ENCODE measurements around the gene RYR2.

Gene RYR2

DNA sequence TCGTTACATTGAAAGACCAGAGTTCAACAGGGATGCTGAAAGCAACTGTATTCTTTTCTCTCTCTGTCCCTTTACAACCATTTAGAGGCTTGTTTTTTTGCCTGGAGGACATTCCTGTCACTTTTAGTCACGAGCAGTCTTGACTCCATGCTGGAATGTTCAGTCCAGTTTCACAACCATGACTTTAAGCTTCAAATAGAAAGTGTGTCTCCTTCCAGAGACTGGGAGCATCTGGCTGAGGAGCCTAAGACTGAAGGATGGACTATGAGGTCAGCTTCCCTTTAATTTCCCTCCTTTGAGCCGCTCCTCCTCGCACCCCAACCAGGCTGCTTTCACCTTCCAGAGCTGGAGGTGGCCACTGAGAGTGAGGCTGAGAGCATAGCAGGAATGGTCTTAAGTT lies 10.5 kb upstream of the RYR2 start:
- no peak for DNase-seq (ENCODE audit: low spot score)

DNA sequence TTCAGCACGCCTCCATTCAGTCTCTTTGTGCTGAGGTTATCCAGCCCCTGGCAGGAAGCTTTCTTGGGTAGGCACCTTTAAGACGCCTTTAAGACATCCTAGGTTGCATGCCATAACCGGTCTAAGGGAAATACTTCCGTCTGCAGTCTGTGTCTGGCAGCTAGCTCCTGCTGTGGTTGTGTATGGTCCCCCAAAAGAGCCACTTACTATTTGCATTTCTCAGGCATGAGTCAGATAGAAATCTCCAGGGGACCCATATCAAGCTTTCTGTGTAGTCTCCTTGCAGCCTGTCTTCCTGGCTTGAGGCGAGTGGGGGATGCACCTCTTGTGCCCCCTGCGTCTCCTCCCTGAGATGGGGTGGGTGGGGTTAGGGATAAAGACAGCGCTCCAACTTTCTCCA lies 10.0 kb upstream of the RYR2 start:
- DNase-seq (ENCODE audit: low spot score): no peak

DNA sequence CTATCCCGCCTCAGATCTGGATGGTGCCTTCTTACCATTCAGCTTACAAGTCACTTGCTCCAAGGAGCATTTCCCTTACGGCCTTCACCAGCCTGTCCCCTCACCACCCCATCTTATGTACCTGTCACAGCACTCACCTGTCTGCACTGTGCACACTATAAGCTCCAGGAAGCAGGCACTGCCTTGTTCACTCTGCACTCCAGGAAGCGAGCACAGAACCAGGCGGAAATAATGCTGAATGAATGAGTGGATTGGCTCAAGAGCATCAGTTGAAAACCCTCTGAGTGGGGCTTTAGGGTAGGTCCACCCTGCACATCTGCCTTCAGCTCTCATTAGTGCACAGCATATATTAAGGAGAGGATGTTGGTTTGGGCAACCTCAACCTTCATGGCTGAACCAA lies 8.9 kb upstream of the RYR2 start:
- DNase-seq (ENCODE audit: low spot score): no peak

DNA sequence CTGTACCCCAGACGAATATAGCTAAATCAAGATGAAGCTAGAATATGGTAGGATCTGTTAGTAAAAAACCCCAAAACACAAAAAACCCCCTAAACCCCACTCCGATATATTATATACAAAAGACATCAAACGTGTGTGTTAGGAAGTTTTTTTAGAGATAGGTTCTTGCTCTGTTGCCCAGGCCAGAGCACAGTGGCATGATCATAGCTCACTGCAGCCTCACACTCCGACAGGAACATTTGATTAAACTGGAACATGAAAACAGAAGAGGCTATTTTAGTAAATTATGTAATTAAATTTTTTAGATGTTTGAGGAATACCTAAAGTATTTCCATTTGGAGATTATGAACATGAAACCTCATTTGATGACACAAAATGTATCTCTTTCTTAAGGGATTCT lies 8.2 kb upstream of the RYR2 start:
- no peak for DNase-seq (ENCODE audit: low spot score)

DNA sequence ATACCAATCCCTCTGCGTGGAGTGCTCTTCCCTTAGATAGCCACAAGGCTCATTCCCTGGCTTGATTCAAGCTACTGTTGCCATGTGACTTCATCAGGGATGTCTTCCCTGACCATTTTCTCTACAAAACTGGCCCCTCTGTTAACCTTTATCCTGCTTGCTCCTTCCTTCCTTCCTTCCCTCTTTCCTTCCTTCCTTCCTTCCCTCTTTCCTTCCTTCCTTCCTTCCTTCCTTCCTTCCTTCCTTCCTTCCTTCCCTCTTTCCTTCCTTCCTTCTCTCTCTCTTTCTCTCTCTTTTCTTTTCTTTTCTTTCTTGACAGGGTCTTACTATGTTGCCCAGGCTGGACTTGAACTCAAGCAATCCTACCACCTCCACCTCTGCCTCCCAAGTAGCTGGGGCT lies 6.2 kb upstream of the RYR2 start:
- no peak for DNase-seq (ENCODE audit: low spot score)

DNA sequence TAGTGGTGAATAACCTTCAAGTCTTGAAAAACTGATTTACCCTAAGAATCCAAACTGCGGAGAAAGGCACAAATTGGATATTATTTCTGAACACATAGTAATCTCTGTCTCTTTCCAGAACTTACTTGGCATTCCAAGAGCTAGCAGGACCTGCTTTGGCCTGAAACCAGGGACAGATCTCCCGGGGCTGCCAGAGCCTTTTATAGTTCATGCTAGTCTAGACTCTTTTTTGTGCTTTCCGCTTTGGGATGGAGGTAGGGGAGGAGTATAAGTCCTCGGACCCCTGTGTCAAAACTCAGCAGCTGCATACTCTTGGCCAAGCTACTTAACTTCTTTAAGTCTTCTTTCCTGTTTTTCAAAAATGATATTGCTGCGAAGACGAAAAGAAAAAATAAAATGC lies 3.8 kb upstream of the RYR2 start:
- DNase-seq (ENCODE audit: low spot score): no peak

DNA sequence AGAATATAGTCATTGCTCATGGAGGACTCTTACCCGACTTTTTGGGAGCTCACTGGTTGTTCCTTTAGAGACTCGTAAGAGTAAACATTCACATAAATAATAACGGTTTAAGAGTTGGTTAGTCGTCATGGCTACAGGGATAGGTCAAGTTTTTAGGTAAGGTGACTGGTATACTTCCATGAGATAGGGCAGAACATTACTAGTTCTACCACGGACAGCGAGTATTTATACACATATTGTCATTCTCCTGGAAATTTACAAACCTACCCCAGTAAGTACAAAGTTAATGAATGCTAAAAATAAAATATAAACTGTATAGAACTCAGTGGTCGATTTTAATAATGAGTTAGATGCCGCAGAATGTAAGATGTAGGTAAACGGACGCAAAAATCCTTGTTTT lies 1.2 kb upstream of the RYR2 start:
- DNase-seq (ENCODE audit: low spot score): no peak

DNA sequence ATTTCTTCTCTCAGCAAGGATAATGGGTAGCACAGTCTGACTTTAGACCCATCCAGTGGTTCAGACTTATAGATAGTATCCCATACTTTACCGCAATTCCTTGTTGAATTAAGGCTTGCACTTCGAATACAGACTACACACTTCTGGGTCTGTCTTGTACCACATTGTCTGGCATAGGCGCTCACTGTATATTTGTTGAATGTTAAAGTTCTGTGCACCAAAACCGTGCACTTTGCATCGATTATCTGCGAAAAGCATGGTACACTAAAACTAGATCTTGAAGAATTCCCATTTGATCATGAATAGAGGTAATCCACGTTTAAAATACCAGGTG lies 556 bp upstream of the RYR2 start:
- no peak for DNase-seq (ENCODE audit: low spot score)

DNA sequence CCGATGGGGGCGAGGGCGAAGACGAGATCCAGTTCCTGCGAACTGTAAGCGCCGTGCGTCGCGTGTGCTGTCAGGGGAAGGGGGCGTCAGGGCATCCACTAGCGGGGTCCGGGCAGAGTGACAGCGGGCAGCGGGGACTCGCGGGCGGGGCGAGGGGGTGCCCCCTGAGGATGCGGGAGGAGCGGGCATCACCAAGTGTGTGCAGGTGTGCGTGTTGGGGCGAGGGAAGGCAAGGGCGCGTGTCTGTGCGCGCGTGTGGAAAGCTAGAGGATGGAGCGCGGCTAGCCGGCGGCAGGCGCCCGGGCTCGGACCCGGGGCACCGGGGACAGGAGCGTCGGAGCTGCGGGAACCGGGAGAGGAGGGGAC lies 525 bp downstream of the RYR2 start:
- DNase-seq (ENCODE audit: low spot score): no peak

DNA sequence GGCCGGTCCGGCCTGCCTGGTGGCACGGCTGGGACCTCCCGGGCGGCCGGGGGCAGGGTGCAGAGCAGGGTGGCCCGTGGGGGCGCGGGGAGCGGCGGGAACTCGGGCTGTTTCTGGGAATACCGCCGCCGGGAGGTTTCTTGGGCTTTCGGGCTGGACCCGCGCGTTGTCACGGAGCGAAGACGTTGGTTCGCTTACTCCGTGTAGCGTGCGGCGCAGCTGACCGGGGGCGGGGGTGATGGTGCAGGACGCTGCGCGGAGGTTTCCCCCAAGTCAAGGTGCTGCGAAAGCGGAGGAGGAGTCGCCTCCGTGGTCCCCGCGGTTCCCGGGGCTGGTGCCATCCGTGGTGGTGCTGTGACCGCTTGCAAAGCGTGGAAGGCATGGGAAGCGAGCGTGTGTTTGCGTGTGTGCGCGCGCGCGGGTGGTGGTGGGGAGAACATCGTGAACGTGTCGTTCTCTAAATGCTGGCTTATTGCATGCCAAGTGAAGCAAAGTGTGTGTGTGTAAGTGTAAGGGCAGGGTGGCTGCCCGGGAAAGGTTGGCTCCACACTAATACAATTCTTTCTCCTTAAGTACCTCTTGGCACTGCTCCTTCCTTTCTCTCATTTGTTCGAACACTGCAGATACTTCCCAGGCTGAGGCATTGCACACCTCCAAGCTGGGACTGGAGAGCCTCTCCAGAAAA lies 1.1 kb downstream of the RYR2 start:
- peak; percentile 12 for DNase-seq (ENCODE audit: low spot score)

DNA sequence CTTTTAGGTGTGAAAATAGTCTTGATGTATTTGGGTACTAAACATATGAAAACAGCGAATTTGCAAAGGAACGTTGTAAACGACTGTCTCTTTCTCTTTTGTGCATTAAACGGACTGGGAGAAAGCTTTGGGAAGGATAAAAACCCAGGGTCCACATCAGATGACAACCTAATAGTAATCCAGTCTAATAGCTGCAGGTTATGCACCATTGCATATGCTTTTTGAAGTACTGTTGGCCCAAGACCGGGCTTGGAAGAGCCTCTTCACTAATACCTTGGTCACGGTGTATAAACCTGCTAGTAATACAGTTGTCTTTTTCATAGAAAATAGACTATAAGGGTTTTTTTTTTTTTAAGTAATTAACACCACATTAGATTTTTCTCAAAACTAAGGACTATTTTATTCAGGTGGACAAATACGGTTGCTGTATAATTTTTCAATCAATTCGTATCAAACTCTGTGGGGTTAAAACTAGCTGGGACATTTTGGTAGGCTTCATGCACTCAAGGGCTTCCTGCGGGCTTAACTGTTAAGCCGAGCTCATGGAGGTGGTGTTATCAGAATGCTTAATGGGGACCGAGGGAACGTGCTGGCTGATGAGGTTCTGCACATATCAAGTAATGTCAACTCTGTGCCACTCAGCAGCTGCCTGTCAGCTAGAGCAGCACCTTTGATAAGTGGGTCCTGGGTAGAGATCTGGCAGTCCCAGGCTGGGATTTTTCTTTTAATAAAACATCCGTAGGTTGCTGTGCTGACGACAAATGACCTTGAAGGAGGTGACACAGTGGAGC lies 2.1 kb downstream of the RYR2 start:
- peak; percentile 3 for DNase-seq (ENCODE audit: low spot score)

DNA sequence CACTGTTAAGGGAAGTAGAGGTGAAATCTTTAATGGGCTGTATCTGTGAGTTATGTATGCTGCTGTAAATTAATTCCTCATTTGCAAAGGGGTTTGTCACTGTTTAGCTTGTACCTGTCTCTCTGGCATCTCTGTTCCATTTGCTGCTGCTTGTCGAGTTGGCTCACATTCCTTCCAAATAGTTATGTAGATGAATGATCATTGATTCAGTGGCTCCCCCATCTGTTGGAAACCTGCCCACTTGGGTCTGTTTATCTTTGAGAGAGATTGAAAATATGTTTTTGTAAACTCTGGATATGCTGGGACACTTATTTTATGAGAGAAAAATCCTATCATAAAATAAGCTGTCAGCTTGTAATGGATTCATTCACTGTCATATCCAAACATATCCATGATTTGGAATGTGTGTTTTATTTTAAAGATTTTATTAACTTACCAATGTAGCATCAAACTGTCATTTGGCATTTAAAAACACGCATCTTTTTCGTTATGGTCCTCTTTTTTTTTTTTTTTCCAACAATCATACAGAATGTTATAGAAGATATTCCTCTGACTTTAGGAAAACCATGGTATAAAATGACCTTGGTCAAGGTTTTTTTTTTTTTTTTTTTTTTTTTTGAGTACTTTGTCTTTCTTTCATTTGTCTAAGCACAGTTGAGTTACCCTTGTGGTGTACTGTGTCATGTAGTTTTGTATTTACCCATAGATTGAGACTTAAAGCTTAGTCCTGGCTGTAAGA lies 3.5 kb downstream of the RYR2 start:
- DNase-seq (ENCODE audit: low spot score): no peak

DNA sequence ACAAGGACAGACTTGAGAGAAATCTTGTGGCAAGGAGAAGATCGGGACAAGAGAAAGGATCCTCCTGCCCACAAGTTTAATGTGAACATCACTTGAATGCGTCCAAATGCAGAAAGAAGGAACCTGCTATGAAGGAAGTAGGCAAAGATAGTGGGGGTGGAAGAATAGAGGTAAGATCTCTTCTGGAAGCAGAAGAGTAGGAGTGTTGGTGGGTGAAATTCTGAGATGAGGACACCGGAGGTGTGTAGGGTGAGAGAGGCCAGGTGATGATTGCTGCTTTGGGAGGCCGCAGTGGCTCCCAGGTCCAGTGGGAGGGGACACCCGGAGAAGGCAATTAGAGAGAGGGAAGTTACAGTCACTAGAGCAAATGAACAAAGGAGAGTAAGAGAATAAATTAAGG lies 6.8 kb downstream of the RYR2 start:
- no peak for DNase-seq (ENCODE audit: low spot score)

DNA sequence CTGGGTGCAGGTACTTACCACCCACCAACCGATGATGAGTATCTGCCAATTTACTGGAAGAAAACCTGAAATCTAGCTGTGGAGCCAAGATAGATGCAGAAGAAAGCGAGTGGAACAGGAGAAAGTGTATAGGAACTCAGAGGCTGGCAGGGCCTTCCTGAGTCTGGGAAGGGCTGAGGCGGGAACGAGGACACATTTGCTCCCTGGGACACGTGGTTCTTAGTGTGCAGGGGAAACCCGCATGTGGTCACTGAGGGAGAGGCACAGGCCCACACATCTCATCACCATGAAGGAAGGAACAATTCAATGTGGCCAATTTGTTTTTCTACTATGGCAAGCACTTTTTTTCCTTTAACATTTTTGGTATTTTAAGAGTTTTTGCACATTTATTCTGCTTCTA lies 8.2 kb downstream of the RYR2 start:
- DNase-seq (ENCODE audit: low spot score): no peak

DNA sequence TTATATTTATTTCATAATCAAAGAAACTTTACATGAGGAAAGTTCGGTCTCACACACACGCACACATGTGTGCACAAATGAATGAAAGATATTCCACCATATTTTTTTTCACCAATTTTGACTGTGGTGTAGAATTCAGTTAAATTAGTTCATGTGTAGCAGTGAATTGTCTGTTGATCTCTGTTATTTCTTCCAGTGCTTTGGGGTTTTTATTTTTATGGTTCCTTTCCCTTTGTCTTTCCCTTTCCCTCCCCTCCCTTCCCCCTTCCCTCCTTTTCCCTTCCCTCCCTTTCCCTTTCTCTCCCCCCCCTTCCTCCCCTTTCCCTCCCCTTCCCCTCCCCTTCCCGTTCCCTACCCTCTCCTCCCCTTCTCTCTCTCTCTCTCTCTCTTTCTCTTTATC lies 8.9 kb downstream of the RYR2 start:
- no peak for DNase-seq (ENCODE audit: low spot score)

DNA sequence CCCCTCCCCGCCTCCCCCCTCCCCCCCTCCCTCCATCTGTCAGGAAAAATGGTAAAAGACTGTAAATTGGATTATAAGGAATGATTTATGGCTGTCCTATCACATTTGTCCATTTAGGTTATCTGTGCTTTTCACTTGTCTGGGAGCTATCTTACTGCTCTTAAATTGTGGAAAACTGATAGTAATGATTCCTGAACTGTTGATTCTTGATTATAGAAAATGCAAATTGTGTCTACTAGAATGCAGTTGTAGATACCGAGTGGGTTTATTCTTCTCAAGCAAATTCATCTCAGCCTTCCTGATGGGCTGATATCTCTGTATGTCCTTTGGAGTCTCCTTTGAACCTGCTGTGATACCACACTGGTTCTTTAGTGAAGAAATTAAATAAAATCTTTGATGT lies 12.3 kb downstream of the RYR2 start:
- peak; percentile 74 for DNase-seq (ENCODE audit: low spot score)

DNA sequence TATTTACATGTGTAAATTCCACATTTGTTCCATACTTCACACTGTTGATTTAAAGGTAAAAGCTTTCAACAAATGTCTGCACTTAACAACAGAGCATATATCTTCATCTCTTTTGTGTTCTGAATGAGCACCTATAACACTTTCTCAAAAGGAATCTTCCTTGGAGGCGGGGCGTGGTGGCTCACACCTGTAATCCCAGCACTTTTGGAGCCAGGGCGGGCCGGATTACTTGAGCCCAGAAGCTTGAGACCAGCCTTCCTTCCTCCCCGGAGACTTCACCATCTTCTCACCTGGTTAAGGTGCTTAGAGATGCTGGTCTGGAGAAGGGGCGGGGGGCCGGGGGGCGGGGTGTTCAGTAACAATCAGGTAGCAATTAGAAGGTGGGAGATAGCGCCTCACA lies 16.5 kb downstream of the RYR2 start:
- no peak for DNase-seq (ENCODE audit: low spot score)

DNA sequence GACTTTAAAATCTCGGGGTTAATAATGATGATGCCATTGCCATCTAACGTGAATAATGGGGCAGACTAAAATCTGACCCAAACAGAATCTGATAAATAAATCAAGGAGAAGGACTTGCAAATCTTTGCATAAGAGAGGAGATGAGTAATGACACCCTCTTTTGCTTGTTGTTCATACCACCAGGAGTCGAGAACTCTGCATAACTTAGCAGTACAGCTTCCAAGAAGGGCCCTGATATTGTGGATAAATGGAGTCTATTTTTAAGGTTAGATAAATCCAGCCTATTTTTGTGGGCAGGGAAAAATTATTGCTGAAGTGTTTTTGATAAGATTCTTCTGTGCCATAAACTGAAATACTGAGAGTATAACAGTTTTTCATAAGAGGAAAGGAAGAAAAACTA lies 17.3 kb downstream of the RYR2 start:
- DNase-seq (ENCODE audit: low spot score): no peak

DNA sequence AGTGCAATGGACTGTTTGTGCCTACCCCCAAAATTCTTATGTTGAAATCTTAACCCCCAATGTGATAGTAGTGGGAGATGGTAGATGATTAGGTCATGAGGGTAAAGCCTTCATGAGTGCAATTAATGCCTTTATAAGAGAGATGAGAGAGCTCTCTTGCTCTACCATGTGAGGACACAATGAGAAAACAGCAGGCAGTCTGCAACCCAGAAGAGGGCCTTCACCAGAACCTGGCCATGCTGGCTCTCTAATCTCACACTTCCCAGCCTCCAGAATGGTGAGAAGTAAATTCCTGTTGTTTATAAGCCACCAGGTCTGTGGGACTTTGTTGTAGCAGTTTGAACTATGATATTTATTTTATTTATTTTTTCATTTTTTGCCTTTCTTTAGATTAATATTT lies 21.0 kb downstream of the RYR2 start:
- no peak for DNase-seq (ENCODE audit: low spot score)

DNA sequence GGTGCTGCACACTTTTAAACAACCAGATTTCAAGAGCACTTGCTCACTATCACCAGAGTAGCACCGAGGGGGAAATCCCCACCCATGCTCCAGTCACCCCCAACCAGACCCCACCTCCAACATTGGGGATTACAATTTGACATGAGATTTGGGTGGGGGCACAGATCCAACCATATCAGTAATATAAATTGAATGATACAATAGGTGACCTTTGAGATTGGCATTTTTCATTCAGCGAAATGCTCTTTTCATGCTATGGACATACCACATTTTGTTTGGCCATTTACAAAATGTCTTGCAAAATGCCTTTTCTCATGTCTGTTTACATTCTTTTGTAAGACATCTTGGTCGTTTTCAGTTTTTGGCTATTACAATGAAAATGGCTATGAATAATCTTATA lies 23.9 kb downstream of the RYR2 start:
- no peak for DNase-seq (ENCODE audit: low spot score)

DNA sequence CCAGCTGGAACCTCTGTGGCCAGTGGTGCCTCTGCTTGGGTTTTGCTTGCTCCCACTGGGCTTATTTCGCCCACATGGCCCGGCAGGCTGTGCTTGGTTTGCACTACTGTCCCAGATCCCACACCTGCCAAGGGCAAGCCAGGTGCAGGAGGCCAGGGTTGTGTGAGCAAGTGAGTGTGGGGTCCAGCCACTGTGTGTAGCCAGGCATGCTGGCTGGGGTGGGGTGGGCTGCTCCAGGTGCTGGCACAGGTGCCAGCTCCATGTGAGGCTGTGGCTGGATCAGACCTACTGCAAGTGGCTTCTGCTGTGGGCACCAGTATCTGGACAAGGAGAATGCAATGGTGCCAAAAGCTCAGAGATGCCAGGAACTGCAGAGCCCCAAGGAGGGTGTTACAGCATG lies 28.5 kb downstream of the RYR2 start:
- DNase-seq (ENCODE audit: low spot score): no peak

DNA sequence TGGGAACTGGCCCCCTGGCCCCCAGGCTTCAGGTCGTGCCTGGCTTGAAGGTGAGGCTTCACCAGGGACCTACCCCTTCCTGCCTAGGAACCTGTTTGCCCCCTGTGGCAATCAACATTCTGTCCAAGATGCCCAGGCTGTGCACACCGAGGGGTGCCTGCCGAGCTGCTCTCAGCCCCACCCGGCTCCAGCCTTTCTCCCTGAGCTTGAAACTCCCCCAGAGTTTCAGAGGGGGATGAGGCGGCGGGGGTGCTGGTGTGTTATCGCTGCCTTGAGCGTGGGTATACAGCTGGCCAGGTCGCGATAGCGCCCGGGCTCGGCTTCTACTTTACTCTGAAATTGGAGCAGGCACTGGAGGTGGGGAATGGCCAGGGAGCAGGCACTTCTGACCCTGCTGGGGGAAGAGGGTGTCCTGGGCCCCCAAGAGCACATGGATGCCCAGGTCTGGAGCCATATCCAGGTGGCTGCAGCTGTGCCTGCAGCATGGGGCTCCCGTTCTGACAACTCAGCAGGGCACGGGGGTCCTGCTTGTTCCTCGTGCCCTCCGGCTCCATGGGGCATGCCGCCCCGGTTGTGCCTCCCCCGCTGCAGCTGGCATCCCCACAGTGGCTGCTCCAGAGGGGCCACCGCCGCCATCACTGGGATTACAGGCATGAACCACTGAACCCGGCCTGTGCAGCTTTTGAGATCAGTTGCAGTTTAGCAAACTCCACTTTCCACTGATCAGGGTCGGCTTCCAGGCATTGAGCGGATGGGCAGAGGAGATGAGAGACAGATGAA lies 29.8 kb downstream of the RYR2 start:
- no peak for DNase-seq (ENCODE audit: low spot score)
